AG04449 (cell line): ENCODE data around the gene ZNF391.

ENCODE experiments used
- CTCF ChIA-PET: fragments of 350-600 bp; formaldehyde crosslinking; extraction: SDS; loops from one replicate; lab custom pipeline; 2021; ENCODE audit warnings: antibody characterized with exemption; lab: Yijun Ruan, JAX
- POLR2A ChIA-PET: fragments of 400-600, 350-600 bp; formaldehyde crosslinking; extraction: SDS; loops from one replicate; lab custom pipeline; 2020; ENCODE audit warnings: antibody characterized with exemption, inconsistent platforms; lab: Yijun Ruan, JAX
- DNase-seq: peaks from one replicate; pipeline ENCODE4 v3.0.0-alpha.2; 2010; ENCODE audit warnings: low read depth, low spot score
- H3K4me3 ChIP-seq: 2 replicates; pipeline ENCODE4 v1.5.1; 2011; ENCODE audit warnings: low read depth, mild to moderate bottlenecking, control low read depth, low read length
- TF ChIP-seq, protein P1 (sequence below): IDR thresholded peaks from one replicate; pipeline ENCODE4 v1.5.1; 2011; ENCODE audit warnings: mild to moderate bottlenecking, moderate library complexity, low read length, control low read depth, inconsistent platforms; ENCODE audit not compliant: insufficient read depth; ENCODE audit errors: missing control alignments

The ZNF391 gene

DNA sequence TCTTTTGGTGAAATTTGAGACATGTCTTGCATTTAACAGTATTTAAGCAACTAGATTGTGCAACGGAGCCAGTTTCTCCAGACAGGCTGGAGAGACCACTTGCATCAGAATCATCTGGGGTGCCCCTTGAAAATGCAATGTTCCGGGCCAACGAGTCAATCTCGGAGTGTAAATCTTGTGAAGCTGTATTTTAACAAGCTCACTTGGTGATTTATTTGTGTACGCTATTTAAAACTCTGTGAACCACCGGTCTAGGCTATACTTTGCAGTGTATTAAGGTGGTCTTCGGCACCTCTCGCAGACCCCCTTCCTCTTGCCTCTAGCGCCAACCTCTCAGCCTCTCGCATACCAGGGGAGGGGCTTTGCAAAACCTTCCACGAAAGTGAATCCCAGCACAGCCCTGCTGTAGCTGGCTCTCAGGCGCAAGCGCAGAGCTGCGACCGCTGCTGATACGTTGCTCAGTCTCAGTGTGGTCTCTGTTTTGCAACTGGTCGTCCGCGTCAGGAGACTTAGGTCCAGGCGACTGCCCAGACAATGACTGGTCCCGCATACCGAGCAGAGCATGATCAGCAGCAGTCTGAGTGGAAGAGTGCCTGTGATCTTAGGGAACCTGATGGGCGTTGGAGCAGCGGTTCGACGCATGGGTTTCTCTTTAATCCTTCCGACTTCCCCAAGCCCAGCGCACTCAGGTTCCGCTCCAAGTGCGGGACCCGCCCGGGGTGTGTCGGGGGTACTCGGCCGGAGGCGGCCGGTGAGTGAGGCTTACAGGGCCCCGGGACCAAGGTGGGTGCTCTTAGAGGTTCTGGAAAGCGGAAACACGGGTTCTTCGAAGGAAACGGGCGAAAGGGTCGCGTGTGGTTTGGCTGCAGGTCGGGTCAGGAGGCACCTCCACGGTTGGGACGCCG lies at the start of gene ZNF391:
Gene ZNF391 (plus strand): TSS at position 467 of the 905 bp plus-strand sequence. CDS start 11,612 bp downstream, outside the sequence.
- TF ChIP-seq, protein P1, sequence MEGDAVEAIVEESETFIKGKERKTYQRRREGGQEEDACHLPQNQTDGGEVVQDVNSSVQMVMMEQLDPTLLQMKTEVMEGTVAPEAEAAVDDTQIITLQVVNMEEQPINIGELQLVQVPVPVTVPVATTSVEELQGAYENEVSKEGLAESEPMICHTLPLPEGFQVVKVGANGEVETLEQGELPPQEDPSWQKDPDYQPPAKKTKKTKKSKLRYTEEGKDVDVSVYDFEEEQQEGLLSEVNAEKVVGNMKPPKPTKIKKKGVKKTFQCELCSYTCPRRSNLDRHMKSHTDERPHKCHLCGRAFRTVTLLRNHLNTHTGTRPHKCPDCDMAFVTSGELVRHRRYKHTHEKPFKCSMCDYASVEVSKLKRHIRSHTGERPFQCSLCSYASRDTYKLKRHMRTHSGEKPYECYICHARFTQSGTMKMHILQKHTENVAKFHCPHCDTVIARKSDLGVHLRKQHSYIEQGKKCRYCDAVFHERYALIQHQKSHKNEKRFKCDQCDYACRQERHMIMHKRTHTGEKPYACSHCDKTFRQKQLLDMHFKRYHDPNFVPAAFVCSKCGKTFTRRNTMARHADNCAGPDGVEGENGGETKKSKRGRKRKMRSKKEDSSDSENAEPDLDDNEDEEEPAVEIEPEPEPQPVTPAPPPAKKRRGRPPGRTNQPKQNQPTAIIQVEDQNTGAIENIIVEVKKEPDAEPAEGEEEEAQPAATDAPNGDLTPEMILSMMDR = no peak
- POLR2A ChIA-PET = interaction anchor here (0.7 to 1.0 kb wide), 2 partner anchors 85 to 307 kb away, joined by 3 read pairs; partner anchors contain the start of gene ZNF184
- CTCF ChIA-PET = no interaction called here
- H3K4me3 ChIP-seq = peak within 1 kb of the TSS; percentile 83
- DNase-seq = peak; percentile 46

DNA sequence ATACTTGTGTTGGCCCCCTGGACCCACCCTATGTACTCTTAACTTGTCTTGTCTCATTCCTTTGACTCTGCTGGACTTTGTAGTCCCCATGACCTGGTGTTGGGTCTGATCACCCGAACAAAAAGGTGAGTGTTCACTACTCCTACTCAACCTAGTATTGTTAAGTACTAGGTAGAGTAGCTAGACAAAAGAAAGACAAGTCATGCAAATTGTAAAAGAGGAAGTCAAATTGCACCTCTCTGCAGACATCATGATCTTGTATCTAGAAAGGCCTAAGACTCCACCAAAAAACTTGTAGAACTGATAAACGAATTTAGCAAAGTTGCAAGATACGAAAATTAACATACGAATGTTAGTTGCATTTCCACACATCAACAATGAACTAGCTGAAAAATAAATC lies 35.7 kb upstream of the ZNF391 start:
- TF ChIP-seq, protein P1 = no peak
- ChIA-PET CTCF (no interaction called here), POLR2A (no interaction called here)
- H3K4me3 ChIP-seq = no peak overlapping the region
- no peak for DNase-seq

DNA sequence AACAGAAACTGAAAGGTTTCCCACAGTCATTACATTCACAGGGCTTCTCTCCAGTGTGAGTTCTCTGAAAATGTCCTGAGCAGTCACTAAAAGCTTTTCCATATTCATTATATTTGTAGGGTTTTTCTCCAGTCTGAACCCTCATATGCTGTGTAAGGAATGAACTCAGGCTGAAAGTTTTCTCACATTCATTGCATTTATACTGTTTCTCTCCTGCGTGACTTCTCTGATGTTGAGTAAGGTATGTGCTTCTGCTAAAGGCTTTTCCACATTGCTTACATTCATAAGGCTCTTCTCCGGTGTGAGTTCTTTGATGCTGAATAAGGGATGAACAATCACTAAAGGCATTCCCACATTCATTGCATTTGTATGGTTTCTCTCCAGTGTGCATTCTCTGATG lies 29.8 kb upstream of the ZNF391 start:
- TF ChIP-seq, protein P1 = no peak
- CTCF ChIA-PET = no interaction called here
- H3K4me3 ChIP-seq = no peak overlapping the region
- DNase-seq = no peak
- POLR2A ChIA-PET = no interaction called here

DNA sequence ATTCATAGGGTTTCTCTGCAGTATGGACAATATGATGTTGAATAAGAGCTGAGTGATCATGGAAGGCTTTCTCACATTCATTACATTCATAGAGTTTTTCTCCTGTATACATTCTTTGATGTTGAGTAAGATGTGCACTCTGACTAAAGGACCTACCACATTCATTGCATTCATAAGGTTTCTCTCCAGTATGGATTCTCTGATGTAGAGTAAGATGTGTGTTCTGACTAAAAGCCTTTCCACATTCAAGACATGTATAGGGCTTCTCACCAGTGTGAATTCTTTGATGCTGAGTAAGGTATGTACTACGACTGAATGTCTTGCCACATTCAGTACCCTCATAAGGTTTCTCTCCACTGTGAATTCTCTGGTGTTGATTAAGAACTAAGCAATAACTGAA lies 29.3 kb upstream of the ZNF391 start:
- H3K4me3 ChIP-seq = no peak overlapping the region
- TF ChIP-seq, protein P1 = no peak
- CTCF ChIA-PET = no interaction called here
- POLR2A ChIA-PET = no interaction called here
- no peak for DNase-seq

DNA sequence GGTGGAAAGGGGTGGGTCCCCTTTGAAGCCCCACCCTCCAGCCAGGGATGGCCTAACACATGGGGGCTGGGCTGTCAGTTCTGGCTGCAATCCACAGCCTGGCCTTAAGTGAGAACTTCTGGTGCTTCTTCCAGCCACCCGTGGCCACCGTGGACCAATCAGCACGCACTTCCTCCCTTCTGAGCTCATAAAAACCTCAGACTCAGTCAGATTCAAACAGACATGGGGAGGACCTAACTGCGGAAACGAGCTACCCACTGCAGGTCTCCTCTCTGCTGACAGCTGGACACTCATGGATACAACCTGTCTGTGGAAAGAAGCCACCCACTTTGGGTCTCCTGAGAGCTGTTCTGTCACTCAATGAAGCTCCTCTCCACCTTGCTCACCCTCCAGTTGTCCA lies 20.4 kb upstream of the ZNF391 start:
- TF ChIP-seq, protein P1 = no peak
- no peak overlapping the region for H3K4me3 ChIP-seq
- POLR2A ChIA-PET = no interaction called here
- DNase-seq = no peak
- CTCF ChIA-PET = no interaction called here

DNA sequence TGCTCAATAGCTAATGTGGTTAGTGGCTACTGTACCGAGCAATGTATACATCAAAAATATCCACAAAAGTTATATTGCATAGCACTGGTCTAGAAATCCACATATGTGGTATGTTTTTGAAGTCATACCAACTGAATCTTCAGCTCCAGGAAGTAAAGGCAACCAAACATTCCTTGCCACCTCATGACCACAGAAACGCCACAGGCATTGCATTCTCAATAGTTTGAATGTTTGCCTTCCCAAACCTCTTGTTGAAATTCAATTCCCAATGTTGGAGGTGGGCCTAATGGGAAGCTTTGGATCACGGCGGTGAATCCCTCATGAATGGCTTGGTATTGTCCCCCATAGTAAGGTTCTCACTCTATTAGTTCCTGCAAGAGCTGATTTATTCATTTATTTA lies 18.2 kb upstream of the ZNF391 start:
- POLR2A ChIA-PET = no interaction called here
- H3K4me3 ChIP-seq = no peak overlapping the region
- TF ChIP-seq, protein P1 = no peak
- DNase-seq = no peak
- CTCF ChIA-PET = no interaction called here
